ENCODE data around the gene NUP188. TPM values are rescaled to one million over a fixed set of nuclear protein-coding genes. Genes with fewer than 3 reads are reported as not detected.

NUP188 gene
- total and polyA plus RNA-seq, 2 donors (not counting 3 experiments of a cell fraction or from before 2014, with no cell fraction given) = 62.7 to 66.2 TPM

DNA sequence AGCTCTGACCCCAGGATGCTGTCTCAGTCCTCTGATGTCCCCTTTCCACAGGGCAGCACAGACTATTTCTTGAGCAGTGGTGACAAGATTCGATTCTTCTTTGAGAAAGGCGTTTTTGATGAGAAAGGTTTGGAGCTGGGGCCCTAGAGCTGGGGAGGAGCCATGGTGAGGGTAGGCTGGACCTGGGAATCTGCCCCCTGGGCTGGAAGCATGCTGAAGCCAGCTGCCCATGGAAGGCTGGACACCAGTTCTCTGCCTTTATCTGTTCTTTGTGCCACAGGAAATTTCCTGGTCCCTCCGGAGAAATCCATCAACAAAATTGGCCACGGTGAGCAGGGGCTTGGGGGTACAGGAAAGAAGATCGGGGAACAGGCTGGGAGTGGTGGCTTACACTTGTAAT is 13.8 kb upstream of the NUP188 start:
- no TSS peak for BruUV-seq (replicated peaks)
- Histone ChIP-seq H3K4me2 (ENCODE audit: insufficient read depth, low read length) (no peak overlapping the region), H3K9me1 (replicated peaks; ENCODE audit: control insufficient read depth, extremely low read depth, insufficient read depth, low read length) (no peaks in the 10 kb centered on the region), H3K9me3 (replicated peaks; ENCODE audit: control insufficient read depth, insufficient read depth, low read length) (no peaks in the 10 kb centered on the region), H3K4me1 (ENCODE audit: control insufficient read depth, extremely low read depth, insufficient read depth, low read length) (no peaks in the 10 kb centered on the region), H2AFZ (ENCODE audit: low read depth, low read length) (no peak overlapping the region), H3K27ac (ENCODE audit: insufficient read depth, low read depth, low read length) (no peak overlapping the region), H3K9ac (replicated peaks; ENCODE audit: extremely low read depth, insufficient read depth, low read length) (no peak overlapping the region), H3K79me2 (ENCODE audit: control insufficient read depth, insufficient read depth, low read length) (no peaks in the 10 kb centered on the region), H3K36me3 (ENCODE audit: control insufficient read depth in 2 of 2, extremely low read depth in 1 of 2, insufficient read depth in 2 of 2, low read length in 2 of 2) (no peaks in the 10 kb centered on the region), H4K20me1 (replicated peaks; ENCODE audit: control insufficient read depth, extremely low read depth, insufficient read depth, low read length) (no peaks in the 10 kb centered on the region), H3K27me3 (ENCODE audit: control insufficient read depth in 2 of 2, insufficient read depth in 2 of 2, low read length in 2 of 2) (no peaks in the 10 kb centered on the region), H3K4me3 (replicated peaks in 1 of 3; ENCODE audit: insufficient read depth in 1 of 3, low read depth in 1 of 3, low read length in 3 of 3) (no peak overlapping the region)
- DNase-seq (ENCODE audit: low read depth, low spot score) (no peak), FAIRE-seq (no peak)
- dilution Hi-C loops (cut with MboI; ENCODE audit: extremely low pct_ligation_motif_present, low sequenced_read_pairs) (no loop called here), intact Hi-C loops (cut with micrococcal nuclease) (no loop called here)
- ChIA-PET POLR2A (no interaction called here), CTCF (interaction anchor here (1.1 to 1.2 kb wide), 2 partner anchors 73 to 116 kb away, joined by 3 to 4 read pairs; partner anchors contain the start of gene ENDOG)
- TF ChIP-seq, protein P1, sequence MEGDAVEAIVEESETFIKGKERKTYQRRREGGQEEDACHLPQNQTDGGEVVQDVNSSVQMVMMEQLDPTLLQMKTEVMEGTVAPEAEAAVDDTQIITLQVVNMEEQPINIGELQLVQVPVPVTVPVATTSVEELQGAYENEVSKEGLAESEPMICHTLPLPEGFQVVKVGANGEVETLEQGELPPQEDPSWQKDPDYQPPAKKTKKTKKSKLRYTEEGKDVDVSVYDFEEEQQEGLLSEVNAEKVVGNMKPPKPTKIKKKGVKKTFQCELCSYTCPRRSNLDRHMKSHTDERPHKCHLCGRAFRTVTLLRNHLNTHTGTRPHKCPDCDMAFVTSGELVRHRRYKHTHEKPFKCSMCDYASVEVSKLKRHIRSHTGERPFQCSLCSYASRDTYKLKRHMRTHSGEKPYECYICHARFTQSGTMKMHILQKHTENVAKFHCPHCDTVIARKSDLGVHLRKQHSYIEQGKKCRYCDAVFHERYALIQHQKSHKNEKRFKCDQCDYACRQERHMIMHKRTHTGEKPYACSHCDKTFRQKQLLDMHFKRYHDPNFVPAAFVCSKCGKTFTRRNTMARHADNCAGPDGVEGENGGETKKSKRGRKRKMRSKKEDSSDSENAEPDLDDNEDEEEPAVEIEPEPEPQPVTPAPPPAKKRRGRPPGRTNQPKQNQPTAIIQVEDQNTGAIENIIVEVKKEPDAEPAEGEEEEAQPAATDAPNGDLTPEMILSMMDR (IDR thresholded peaks at IDR 0.05; ENCODE audit: extremely low read depth in 1 of 2, insufficient read depth in 1 of 2, low read depth in 1 of 2, low read length in 2 of 2) = no peak
- TF ChIP-seq GATA2 (IDR thresholded peaks at IDR 0.05; ENCODE audit: insufficient read depth, insufficient read length, low read depth, low read length) (no peak), MYC (IDR thresholded peaks at IDR 0.05; ENCODE audit: low read depth, low read length) (no peak), EZH2 (IDR thresholded peaks at IDR 0.05; ENCODE audit: borderline replicate concordance, low read depth, low read length, severe bottlenecking) (no peak), JUN (IDR thresholded peaks at IDR 0.05; ENCODE audit: borderline replicate concordance, insufficient read depth, insufficient read length, low read depth) (no peak), POLR2AphosphoS5 (IDR thresholded peaks at IDR 0.05; ENCODE audit: insufficient read depth, low read depth, low read length) (no peak), POLR2A (IDR thresholded peaks at IDR 0.05; ENCODE audit: low read depth, low read length) (no peak), FOS (IDR thresholded peaks at IDR 0.05; ENCODE audit: borderline replicate concordance, insufficient read depth, low read length) (no peak)
- TF ChIP-seq, protein P2, sequence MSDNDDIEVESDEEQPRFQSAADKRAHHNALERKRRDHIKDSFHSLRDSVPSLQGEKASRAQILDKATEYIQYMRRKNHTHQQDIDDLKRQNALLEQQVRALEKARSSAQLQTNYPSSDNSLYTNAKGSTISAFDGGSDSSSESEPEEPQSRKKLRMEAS (IDR thresholded peaks at IDR 0.05; ENCODE audit: insufficient read depth, insufficient read length) = no peak

All from endothelial cell of umbilical vein (primary cell).